GM12878 (cell line): ENCODE results near the gene TTC23. TPM values are rescaled to one million over a fixed set of nuclear protein-coding genes. Genes with fewer than 3 reads are reported as not detected.

Experiments used
- ATAC-seq: fragments of 200-7000 bp; cut with Tn5 transposase; 3 replicates; pipeline ENCODE4 v1.9.1; 2020; ENCODE audit warnings: mild to moderate bottlenecking, moderate library complexity
- BruUV-seq: library from RNA; stranded (reverse); fragments of 400-500 nt; replicated peaks from 2 replicates; lab custom pipeline; 2021; lab: Mats Ljungman, UMichigan
- CTCF ChIA-PET: fragments of 300-600 bp; sonication (Branson Sonifier 250); formaldehyde crosslinking; extraction: SDS; loops from one replicate; lab custom pipeline; 2021; ENCODE audit warnings: inconsistent platforms; lab: Yijun Ruan, JAX
- POLR2A ChIA-PET: fragments of 350-600 bp; formaldehyde crosslinking; extraction: SDS; loops from one replicate; lab custom pipeline; 2021; ENCODE audit warnings: inconsistent platforms; lab: Charles Lee
- RAD21 ChIA-PET: fragments of 300-600 bp; sonication (Branson Sonifier 250); formaldehyde crosslinking; loops from one replicate; lab custom pipeline; 2023; ENCODE audit warnings: antibody characterized with exemption; ENCODE audit not compliant: unreplicated experiment; lab: Charles Lee
- SMC1A ChIA-PET: fragments of 300-600 bp; sonication (Branson Sonifier 250); formaldehyde crosslinking; loops from one replicate; lab custom pipeline; 2023; ENCODE audit not compliant: unreplicated experiment, uncharacterized antibody; lab: Charles Lee
- DNase-seq: peaks from one replicate; pipeline ENCODE4 v3.0.0-alpha.2; 2011; ENCODE audit warnings: low read depth, low spot score
- FAIRE-seq: peaks from 3 replicates; lab custom pipeline; 2011; peaks lifted over from hg19 to GRCh38; lab: Jason Lieb, UNC
- H2AFZ ChIP-seq: 2 replicates; pipeline ENCODE4 v1.6.0; 2011; ENCODE audit warnings: low read depth, low read length, control low read depth; ENCODE audit not compliant: control insufficient read depth
- H3K27ac ChIP-seq: 2 replicates; pipeline ENCODE4 v1.5.1; 2011; ENCODE audit warnings: control low read depth; ENCODE audit not compliant: control insufficient read depth, insufficient read depth
- H3K27me3 ChIP-seq, 2 experiments: replicated peaks in 1 of 2; 2 replicates each; pipeline versions ENCODE4 v1.6.0 to v1.6.1; 2011; ENCODE audit warnings: low read length in 1 of 2; ENCODE audit not compliant: control insufficient read depth in 2 of 2, insufficient read depth in 2 of 2
- H3K36me3 ChIP-seq, 2 experiments: 2 replicates each; pipeline ENCODE4 v1.5.1; 2011; ENCODE audit warnings: low read length in 1 of 2; ENCODE audit not compliant: control insufficient read depth in 2 of 2, insufficient read depth in 2 of 2
- H3K4me1 ChIP-seq: 2 replicates; pipeline ENCODE4 v1.6.1; 2011; ENCODE audit warnings: mild to moderate bottlenecking, low read length, moderate library complexity, mixed read lengths; ENCODE audit not compliant: control insufficient read depth, insufficient read depth
- H3K4me2 ChIP-seq: 2 replicates; pipeline ENCODE4 v1.6.0; 2011; ENCODE audit warnings: control low read depth; ENCODE audit not compliant: control insufficient read depth, insufficient read depth
- H3K4me3 ChIP-seq: fragments of 200-600 bp; sonication (generic); 2 replicates; pipeline ENCODE4 v1.5.1; 2016
- H3K79me2 ChIP-seq: 2 replicates; pipeline ENCODE4 v1.6.0; 2011; ENCODE audit warnings: low read length; ENCODE audit not compliant: control insufficient read depth, insufficient read depth
- H3K9ac ChIP-seq: 2 replicates; pipeline ENCODE4 v1.8.0; 2011; ENCODE audit warnings: low read length, control low read depth, mixed read lengths; ENCODE audit not compliant: control insufficient read depth, insufficient read depth
- H3K9me3 ChIP-seq: replicated peaks from 3 replicates; pipeline ENCODE4 v1.5.1; 2011; ENCODE audit warnings: mild to moderate bottlenecking, low read length; ENCODE audit not compliant: control insufficient read depth, insufficient read depth
- H4K20me1 ChIP-seq: 2 replicates; pipeline ENCODE4 v1.6.0; 2011; ENCODE audit not compliant: control insufficient read depth, insufficient read depth
- CEBPB ChIP-seq, 2 experiments: fragments of 150-350 bp in 1 of 2; IDR thresholded peaks; 2 replicates each; pipeline ENCODE4 v1.6.1; 2012 to 2014; ENCODE audit warnings: low read depth in 2 of 2, low read length in 2 of 2, borderline replicate concordance in 1 of 2, inconsistent platforms in 1 of 2
- CREB1 ChIP-seq: IDR thresholded peaks from 2 replicates; pipeline ENCODE4 v1.6.1; 2012; ENCODE audit warnings: low read depth, mild to moderate bottlenecking, inconsistent platforms
- FOS ChIP-seq: IDR thresholded peaks from 3 replicates; pipeline ENCODE4 v1.6.1; 2011; ENCODE audit warnings: borderline replicate concordance; ENCODE audit not compliant: insufficient read length; ENCODE audit errors: extremely low read depth
- FOXM1 ChIP-seq: IDR thresholded peaks from 2 replicates; pipeline ENCODE4 v1.6.1; 2012; ENCODE audit warnings: low read depth, mild to moderate bottlenecking, inconsistent platforms, low read length, moderate library complexity
- GABPA ChIP-seq: IDR thresholded peaks from 2 replicates; pipeline ENCODE4 v1.6.1; 2014; ENCODE audit warnings: antibody characterized with exemption, low read depth, mild to moderate bottlenecking, inconsistent platforms
- IKZF2 ChIP-seq, 2 experiments: fragments of 450-650 bp; IDR thresholded peaks; 2 replicates each; pipeline ENCODE4 v1.6.1; 2017; ENCODE audit warnings: mild to moderate bottlenecking in 2 of 2, moderate library complexity in 2 of 2
- LARP7 ChIP-seq: fragments of 450-650 bp; IDR thresholded peaks from 2 replicates; pipeline ENCODE4 v1.6.1; 2017; ENCODE audit warnings: mild to moderate bottlenecking
- SMAD5 ChIP-seq: IDR thresholded peaks from 2 replicates; pipeline ENCODE4 v1.6.1; 2016; ENCODE audit warnings: antibody characterized with exemption, low read depth
- TCF3 ChIP-seq: IDR thresholded peaks from 2 replicates; pipeline ENCODE4 v1.6.1; 2012; ENCODE audit warnings: low read depth, mild to moderate bottlenecking, low read length, borderline replicate concordance; ENCODE audit not compliant: insufficient read depth
- ZBED1 ChIP-seq: IDR thresholded peaks from 2 replicates; pipeline ENCODE4 v1.6.1; 2016; ENCODE audit warnings: borderline replicate concordance
- ZNF207 ChIP-seq: fragments of 450-650 bp; IDR thresholded peaks from 2 replicates; pipeline ENCODE4 v1.6.1; 2014; ENCODE audit warnings: antibody characterized with exemption, mild to moderate bottlenecking, borderline replicate concordance
- WGBS: methylation state at CpG from one replicate; pipeline ENCODE4 v1.1.6; 2016; ENCODE audit warnings: low lambda C conversion rate; ENCODE audit not compliant: insufficient replicate concordance, insufficient coverage; ENCODE audit errors: missing lambda C conversion rate; 5-methylcytosine and 5-hydroxymethylcytosine counted together
- in situ Hi-C: fragments of 300-500 bp; cut with MboI; formaldehyde crosslinking; loops from 9 replicates; pipeline ENCODE4 v1.14.3; 2018; ENCODE audit warnings: mixed read lengths
- intact Hi-C: fragments of 100-400 bp; cut with micrococcal nuclease; formaldehyde crosslinking; loops from one replicate; pipeline ENCODE4 v1.14.2; 2022; ENCODE audit not compliant: unreplicated experiment
- polyA plus RNA-seq, 11 experiments: library from polyadenylated mRNA; depleted of rRNA in 4 of 11; unstranded in 6 of 11; stranded (reverse) in 5 of 11; fragments of >200 nt; fragmentation: Nextera tagmentation in 4 of 11; fragmentation: Illumina TruSeq in 1 of 11; extraction: Ambion mirVana in 4 of 11; extraction: Trizol in 1 of 11; gene quantifications; 1 replicate in 1 of 11; 2 replicates in 10 of 11; pipeline versions ENCODE4 v1.2.1 to v1.2.3, GENCODE V29; 2011 to 2016; ENCODE audit warnings: inconsistent platforms in 2 of 11, missing spikeins in 2 of 11, low read depth in 1 of 11
- total RNA-seq, 4 experiments: library from RNA; depleted of rRNA in 3 of 4; stranded (reverse); fragments of >200 nt in 3 of 4; fragmentation: Illumina TruSeq in 1 of 4; extraction: Trizol in 1 of 4; gene quantifications; 2 replicates each; pipeline versions ENCODE4 v1.2.1 to v1.2.3, GENCODE V29; 2013 to 2021
- TF ChIP-seq, protein P1 (sequence below): IDR thresholded peaks from 2 replicates; pipeline ENCODE4 v1.6.1; 2012; ENCODE audit warnings: low read depth, low read length, improper control_type of control experiment
- TF ChIP-seq, protein P2 (sequence below): IDR thresholded peaks from 2 replicates; pipeline ENCODE4 v1.6.1; 2012; ENCODE audit warnings: low read length, inconsistent platforms
- TF ChIP-seq, protein P3 (sequence below): IDR thresholded peaks from 2 replicates; pipeline ENCODE4 v1.6.1; 2012; ENCODE audit warnings: low read depth, low read length, improper control_type of control experiment

The TTC23 gene
- total and polyA plus RNA-seq, 10 of the 15 experiments (the other 5 are each of a cell fraction or from before 2014, with no cell fraction given), result 1.2 to 9.0 (median 6.5) TPM

- Histone ChIP-seq H2AFZ (no peak overlapping the region), H3K4me2 (no peak overlapping the region), H3K36me3 (peaks cover 0 to 5% of the 10 kb centered on the region in 2 experiments; a peak in 1 of 4 replicates), H3K4me1 (no peaks in the 10 kb centered on the region), H4K20me1 (no peaks in the 10 kb centered on the region), H3K27ac (no peak overlapping the region), H3K9ac (no peak overlapping the region), H3K27me3 (no peaks in the 10 kb centered on the region), H3K4me3 (no peak overlapping the region), H3K9me3 (no peaks in the 10 kb centered on the region), H3K79me2 (no peaks in the 10 kb centered on the region)
- no peak for ATAC-seq
- WGBS, result 87% methylated on average over 7 of the region's 7 CpGs
- no peak for FAIRE-seq
- no TSS peak for BruUV-seq
- CTCF ChIA-PET, result no interaction called here
- no peak for TF ChIP-seq CEBPB (IDR thresholded peaks at IDR 0.05; ENCODE audit: borderline replicate concordance in 1 of 2, low read depth in 2 of 2, low read length in 2 of 2)
- no peak for TF ChIP-seq CREB1
- no peak for TF ChIP-seq ZNF207
- no peak for TF ChIP-seq ZBED1
- POLR2A ChIA-PET, result no interaction called here
- RAD21 ChIA-PET, result no interaction called here
- no peak for DNase-seq
- intact Hi-C loops, result no loop called here
- SMC1A ChIA-PET, result interaction anchor here (1.0 kb wide), 1 partner anchor 47 kb away, joined by 3 read pairs; no protein-coding TSS in a partner anchor
- in situ Hi-C loops, result no loop called here
Measured at GRCh38 chr15:99148851-99149276, 100.5 kb downstream of the TTC23 start.

- FAIRE-seq (no peak), DNase-seq (no peak), ATAC-seq (no peak)
- Histone ChIP-seq H2AFZ (no peak overlapping the region), H3K9ac (no peak overlapping the region), H3K4me3 (no peak overlapping the region), H3K27ac (no peak overlapping the region), H3K36me3 (peaks cover 0 to 5% of the 10 kb centered on the region in 2 experiments; a peak in 1 of 4 replicates), H3K4me1 (no peaks in the 10 kb centered on the region), H3K27me3 (no peaks in the 10 kb centered on the region), H3K79me2 (no peaks in the 10 kb centered on the region), H3K4me2 (no peak overlapping the region), H4K20me1 (no peaks in the 10 kb centered on the region), H3K9me3 (no peaks in the 10 kb centered on the region)
- BruUV-seq, result no TSS peak
- intact Hi-C loops, result no loop called here
- in situ Hi-C loops, result no loop called here
- POLR2A ChIA-PET, result no interaction called here
- CTCF ChIA-PET, result no interaction called here
- RAD21 ChIA-PET, result no interaction called here
- SMC1A ChIA-PET, result no interaction called here
- 79% methylated on average over 5 of the region's 5 CpGs for WGBS
- TF ChIP-seq FOS, result no peak
- TF ChIP-seq, protein P1, sequence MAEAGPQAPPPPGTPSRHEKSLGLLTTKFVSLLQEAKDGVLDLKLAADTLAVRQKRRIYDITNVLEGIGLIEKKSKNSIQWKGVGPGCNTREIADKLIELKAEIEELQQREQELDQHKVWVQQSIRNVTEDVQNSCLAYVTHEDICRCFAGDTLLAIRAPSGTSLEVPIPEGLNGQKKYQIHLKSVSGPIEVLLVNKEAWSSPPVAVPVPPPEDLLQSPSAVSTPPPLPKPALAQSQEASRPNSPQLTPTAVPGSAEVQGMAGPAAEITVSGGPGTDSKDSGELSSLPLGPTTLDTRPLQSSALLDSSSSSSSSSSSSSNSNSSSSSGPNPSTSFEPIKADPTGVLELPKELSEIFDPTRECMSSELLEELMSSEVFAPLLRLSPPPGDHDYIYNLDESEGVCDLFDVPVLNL, result no peak
- TF ChIP-seq, protein P2, sequence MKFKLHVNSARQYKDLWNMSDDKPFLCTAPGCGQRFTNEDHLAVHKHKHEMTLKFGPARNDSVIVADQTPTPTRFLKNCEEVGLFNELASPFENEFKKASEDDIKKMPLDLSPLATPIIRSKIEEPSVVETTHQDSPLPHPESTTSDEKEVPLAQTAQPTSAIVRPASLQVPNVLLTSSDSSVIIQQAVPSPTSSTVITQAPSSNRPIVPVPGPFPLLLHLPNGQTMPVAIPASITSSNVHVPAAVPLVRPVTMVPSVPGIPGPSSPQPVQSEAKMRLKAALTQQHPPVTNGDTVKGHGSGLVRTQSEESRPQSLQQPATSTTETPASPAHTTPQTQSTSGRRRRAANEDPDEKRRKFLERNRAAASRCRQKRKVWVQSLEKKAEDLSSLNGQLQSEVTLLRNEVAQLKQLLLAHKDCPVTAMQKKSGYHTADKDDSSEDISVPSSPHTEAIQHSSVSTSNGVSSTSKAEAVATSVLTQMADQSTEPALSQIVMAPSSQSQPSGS, result no peak
- TF ChIP-seq FOXM1, result no peak
- TF ChIP-seq TCF3, result no peak
- no peak for TF ChIP-seq LARP7
- TF ChIP-seq, protein P3, sequence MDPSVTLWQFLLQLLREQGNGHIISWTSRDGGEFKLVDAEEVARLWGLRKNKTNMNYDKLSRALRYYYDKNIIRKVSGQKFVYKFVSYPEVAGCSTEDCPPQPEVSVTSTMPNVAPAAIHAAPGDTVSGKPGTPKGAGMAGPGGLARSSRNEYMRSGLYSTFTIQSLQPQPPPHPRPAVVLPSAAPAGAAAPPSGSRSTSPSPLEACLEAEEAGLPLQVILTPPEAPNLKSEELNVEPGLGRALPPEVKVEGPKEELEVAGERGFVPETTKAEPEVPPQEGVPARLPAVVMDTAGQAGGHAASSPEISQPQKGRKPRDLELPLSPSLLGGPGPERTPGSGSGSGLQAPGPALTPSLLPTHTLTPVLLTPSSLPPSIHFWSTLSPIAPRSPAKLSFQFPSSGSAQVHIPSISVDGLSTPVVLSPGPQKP, result no peak
- no peak for TF ChIP-seq ZNF207
- TF ChIP-seq GABPA, result no peak
- no peak for TF ChIP-seq SMAD5
- TF ChIP-seq IKZF2 (IDR thresholded peaks at IDR 0.05), result no peak
Measured at GRCh38 chr15:99146661-99147060, 102.7 kb downstream of the TTC23 start.
